CD4-positive, alpha-beta T cell (primary cell): Measurements from ENCODE around the gene STAMBPL1. TPM values are rescaled to one million over a fixed set of nuclear protein-coding genes. Genes with fewer than 3 reads are reported as not detected.
"Not testable (repeated sequence)": the region's sequence is repeated elsewhere in the genome, so short reads cannot be mapped to it uniquely, and the experiment has no call there.

ENCODE experiments used
- ATAC-seq: fragments of 200-7000 bp; cut with Tn5 transposase; one replicate; pipeline ENCODE4 v1.10.0; 2022; ENCODE audit warnings: mild to moderate bottlenecking; ENCODE audit not compliant: poor library complexity
- CTCF ChIA-PET: fragments of 350-600 bp; sonication (Branson Sonifier 250); formaldehyde crosslinking; loops from one replicate; lab custom pipeline; 2021; ENCODE audit warnings: antibody characterized with exemption, inconsistent platforms; lab: Charles Lee
- POLR2A ChIA-PET: fragments of 350-600 bp; sonication (Branson Sonifier 250); formaldehyde crosslinking; loops from one replicate; lab custom pipeline; 2021; ENCODE audit warnings: antibody characterized with exemption, inconsistent platforms; lab: Charles Lee
- DNase-seq, 14 experiments: peaks; one replicate each; pipeline ENCODE4 v3.0.0-alpha.2; 2013 to 2020; ENCODE audit warnings: mixed read lengths in 2 of 14
- H3K27ac ChIP-seq, 2 donors: one replicate each; pipeline versions ENCODE4 v1.5.1 to v1.7.0; 2013; ENCODE audit warnings: low read length in 2 of 2, low read depth in 1 of 2, mild to moderate bottlenecking in 1 of 2
- H3K27me3 ChIP-seq, 2 experiments: 1 replicate in 1 of 2; 2 replicates in 1 of 2; pipeline versions ENCODE4 v1.6.1 to v1.7.0; 2013; ENCODE audit warnings: low read length in 2 of 2, control low read depth in 1 of 2, mild to moderate bottlenecking in 1 of 2, moderate library complexity in 1 of 2; ENCODE audit not compliant: insufficient read depth in 2 of 2, control insufficient read depth in 1 of 2
- H3K36me3 ChIP-seq: one replicate; pipeline ENCODE4 v1.6.1; 2013; ENCODE audit warnings: low read length, control low read depth; ENCODE audit not compliant: insufficient read depth
- H3K4me1 ChIP-seq: one replicate; pipeline ENCODE4 v1.6.1; 2013; ENCODE audit warnings: low read length, control low read depth; ENCODE audit not compliant: insufficient read depth
- H3K4me3 ChIP-seq: one replicate; pipeline ENCODE4 v1.5.1; 2013; ENCODE audit warnings: mild to moderate bottlenecking, low read length, moderate library complexity
- H3K9me3 ChIP-seq, 2 experiments: 1 replicate in 1 of 2; 2 replicates in 1 of 2; pipeline versions ENCODE4 v1.6.1 to v1.7.0; 2013; ENCODE audit warnings: low read length in 2 of 2, mild to moderate bottlenecking in 2 of 2, control low read depth in 1 of 2, moderate library complexity in 1 of 2; ENCODE audit not compliant: control insufficient read depth in 1 of 2, insufficient read depth in 1 of 2
- H3K27ac Mint-ChIP-seq: one replicate; pipeline ENCODE4 v1.8.0; 2020; ENCODE audit warnings: mixed read lengths
- H3K27me3 Mint-ChIP-seq: one replicate; pipeline ENCODE4 v1.8.0; 2021; ENCODE audit warnings: mixed read lengths
- H3K36me3 Mint-ChIP-seq: one replicate; pipeline ENCODE4 v1.8.0; 2021; ENCODE audit warnings: low read depth, mixed read lengths
- H3K4me1 Mint-ChIP-seq: one replicate; pipeline ENCODE4 v1.8.0; 2021; ENCODE audit warnings: low read depth, mixed read lengths
- H3K4me3 Mint-ChIP-seq: one replicate; pipeline ENCODE4 v1.8.0; 2020; ENCODE audit warnings: mild to moderate bottlenecking, mixed read lengths
- H3K9me3 Mint-ChIP-seq: one replicate; pipeline ENCODE4 v1.8.0; 2020; ENCODE audit warnings: mixed read lengths
- CTCF ChIP-seq: fragments of 200-600 bp; IDR thresholded peaks from one replicate; pipeline ENCODE4 v1.8.0; 2022; ENCODE audit warnings: antibody characterized with exemption, mild to moderate bottlenecking
- intact Hi-C, 2 experiments: fragments of 100-400 bp; cut with DNase I in 1 of 2; cut with micrococcal nuclease in 1 of 2; formaldehyde crosslinking; loops; one replicate each; pipeline versions ENCODE4 v1.15.1 to v1.9.0; 2023 to 2025; cut with DNase I, micrococcal nuclease
- total RNA-seq, 174 experiments: library from RNA in 2 of 174; stranded (reverse) in 2 of 174; gene quantifications; one replicate each; pipeline ENCODE4 v1.2.3 and lab custom pipeline; 2021 to 2026

STAMBPL1 gene
- total RNA-seq, 2 experiments from 2014 or later, result 23.7 to 26.7 TPM

DNA sequence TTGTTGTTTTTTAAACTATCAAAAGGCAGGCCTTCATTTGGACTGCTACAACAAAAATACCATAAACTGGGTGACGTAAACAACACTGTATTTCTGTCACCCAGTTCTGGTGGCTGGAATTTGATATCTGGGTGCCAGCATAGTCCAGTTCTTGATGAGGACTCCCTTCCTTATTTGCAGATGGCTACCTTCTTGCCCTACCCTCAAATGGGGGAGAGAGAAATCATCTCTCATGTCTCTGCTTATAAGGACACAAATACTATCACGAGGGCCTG is 47.3 kb downstream of the STAMBPL1 start:
- Histone ChIP-seq H3K9me3 (no peaks in the 10 kb centered on the region), H3K4me3 (no peak overlapping the region), H3K36me3 (peaks cover 36% of the 10 kb centered on the region), H3K4me1 (no peaks in the 10 kb centered on the region), H3K27me3 (no peaks in the 10 kb centered on the region), H3K27ac (no peak overlapping the region)
- ChIA-PET CTCF (no interaction called here), POLR2A (no interaction called here)
- ATAC-seq (no peak), DNase-seq (no peak)
- TF ChIP-seq CTCF, result no peak
- no peaks in the 10 kb centered on the region for H3K9me3 Mint-ChIP-seq
- intact Hi-C loops, result loop anchor here in 1 of 2 experiments (5.0 kb wide), 1 partner anchor 240 kb away; no protein-coding TSS in a partner anchor
- peaks cover under 1% of the 10 kb centered on the region for H3K4me1 Mint-ChIP-seq
- no peaks in the 10 kb centered on the region for H3K27me3 Mint-ChIP-seq
- H3K4me3 Mint-ChIP-seq, result no peak overlapping the region
- no peak overlapping the region for H3K27ac Mint-ChIP-seq
- H3K36me3 Mint-ChIP-seq, result peaks cover 53% of the 10 kb centered on the region

DNA sequence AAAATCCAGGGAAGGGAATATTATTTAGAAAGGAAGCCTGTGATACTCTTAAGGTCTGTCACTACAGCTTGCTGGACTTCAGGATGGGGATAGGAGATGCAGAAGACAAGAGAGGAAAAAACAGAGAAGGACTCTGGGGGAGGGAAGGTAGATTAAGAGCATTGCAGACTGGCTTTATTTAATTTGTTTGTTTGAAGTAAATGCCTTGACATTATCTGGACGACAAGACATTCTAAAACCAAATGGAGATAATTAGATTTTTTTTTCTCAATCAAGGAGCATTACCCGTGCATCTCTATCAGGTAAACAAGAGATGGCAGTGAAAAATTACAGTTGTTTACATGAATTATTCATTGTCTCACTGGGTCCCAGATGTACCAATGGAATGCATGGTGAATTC is 48.2 kb downstream of the STAMBPL1 start:
- Mint-ChIP-seq H3K27ac (no peak overlapping the region), H3K4me3 (no peak overlapping the region), H3K36me3 (peaks cover 51% of the 10 kb centered on the region), H3K27me3 (no peaks in the 10 kb centered on the region), H3K4me1 (peaks cover 6% of the 10 kb centered on the region), H3K9me3 (no peaks in the 10 kb centered on the region)
- ATAC-seq (no peak), DNase-seq (no peak)
- no peak overlapping the region for H3K4me3 ChIP-seq
- ChIA-PET POLR2A (no interaction called here), CTCF (no interaction called here)
- intact Hi-C loops, result loop anchor here in 1 of 2 experiments (5.0 kb wide), 1 partner anchor 241 kb away; no protein-coding TSS in a partner anchor
- H3K27me3 ChIP-seq, result no peaks in the 10 kb centered on the region
- H3K4me1 ChIP-seq, result no peaks in the 10 kb centered on the region
- H3K36me3 ChIP-seq, result peaks cover 34% of the 10 kb centered on the region
- no peaks in the 10 kb centered on the region for H3K9me3 ChIP-seq
- no peak overlapping the region for H3K27ac ChIP-seq
- no peak for TF ChIP-seq CTCF

DNA sequence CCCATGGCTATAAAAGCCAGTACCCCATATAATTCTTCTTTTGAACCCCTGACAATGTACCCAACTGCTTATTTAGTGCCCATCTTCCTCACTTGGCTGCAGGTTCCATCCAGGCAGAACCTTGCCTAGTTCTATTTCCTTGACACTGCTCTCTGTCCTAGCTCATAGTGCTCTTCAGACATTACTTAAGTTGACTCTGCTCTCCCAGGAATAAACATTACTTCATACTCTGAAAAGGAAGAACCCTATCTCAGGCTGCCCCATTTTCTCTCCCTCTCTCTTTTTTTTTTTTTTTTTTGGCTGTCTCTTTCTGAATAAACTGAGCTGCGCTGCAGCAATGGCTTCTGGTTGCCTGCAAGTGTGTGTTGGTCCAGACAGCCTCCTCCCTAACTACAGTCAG is 51.5 kb downstream of the STAMBPL1 start:
- no peaks in the 10 kb centered on the region for H3K9me3 ChIP-seq
- H3K36me3 ChIP-seq, result peaks cover 11% of the 10 kb centered on the region
- ChIA-PET CTCF (interaction anchor here (0.7 to 6.6 kb wide), 3 partner anchors 59 to 119 kb away, joined by 3 to 85 read pairs (median 7); partner anchors contain the start of gene FAS), POLR2A (interaction anchor here (1.1 kb wide), 1 partner anchor 23 kb away, joined by 3 read pairs; no protein-coding TSS in a partner anchor)
- no peak overlapping the region for H3K4me3 ChIP-seq
- peaks cover 18% of the 10 kb centered on the region for H3K4me1 Mint-ChIP-seq
- no peak overlapping the region for H3K27ac Mint-ChIP-seq
- H3K4me3 Mint-ChIP-seq, result no peak overlapping the region
- no peaks in the 10 kb centered on the region for H3K9me3 Mint-ChIP-seq
- ATAC-seq (no peak), DNase-seq (no peak)
- no peak for TF ChIP-seq CTCF
- H3K27me3 ChIP-seq, result no peaks in the 10 kb centered on the region
- no peaks in the 10 kb centered on the region for H3K27me3 Mint-ChIP-seq
- intact Hi-C loops, result loop anchor here in 1 of 2 experiments (1.0 to 10.0 kb wide), 3 partner anchors 95 to 633 kb away; no protein-coding TSS in a partner anchor
- no peak overlapping the region for H3K27ac ChIP-seq
- peaks cover 22% of the 10 kb centered on the region for H3K36me3 Mint-ChIP-seq
- peaks cover 11% of the 10 kb centered on the region for H3K4me1 ChIP-seq

DNA sequence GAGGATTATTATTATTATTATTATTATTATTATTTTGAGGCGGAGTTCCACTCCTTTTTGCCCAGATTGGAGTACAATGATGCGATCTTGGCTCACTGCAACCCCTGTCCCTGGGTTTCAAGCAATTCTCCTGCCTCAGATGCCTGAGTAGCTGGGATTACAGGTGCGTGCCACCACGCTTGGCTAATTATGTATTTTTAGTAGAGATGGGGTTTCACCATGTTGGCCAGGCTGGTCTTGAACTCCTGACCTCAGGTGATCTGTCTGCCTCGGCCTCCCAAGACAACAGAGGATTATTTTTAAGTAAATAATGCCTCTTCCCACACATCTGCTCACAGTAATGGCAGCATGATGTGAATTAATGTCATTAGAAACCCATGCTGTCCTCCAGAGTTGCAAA is 52.0 kb downstream of the STAMBPL1 start:
- intact Hi-C loops, result loop anchor here (1.0 to 10.0 kb wide), 5 partner anchors 97 to 633 kb away; no protein-coding TSS in a partner anchor
- Mint-ChIP-seq H3K4me1 (peaks cover 21% of the 10 kb centered on the region), H3K36me3 (peaks cover 17% of the 10 kb centered on the region)
- H3K4me1 ChIP-seq, result peaks cover 11% of the 10 kb centered on the region
- H3K27ac Mint-ChIP-seq, H3K27me3 ChIP-seq, DNase-seq, H3K4me3 ChIP-seq, H3K27ac ChIP-seq, ATAC-seq, H3K4me3 Mint-ChIP-seq, H3K9me3 ChIP-seq, H3K9me3 Mint-ChIP-seq, H3K27me3 Mint-ChIP-seq, H3K36me3 ChIP-seq: not testable (repeated sequence)
- ChIA-PET POLR2A (interaction anchor here (1.1 to 3.9 kb wide), 4 partner anchors 24 to 96 kb away, joined by 3 to 22 read pairs (median 6); partner anchors contain the start of gene STAMBPL1), CTCF (interaction anchor here (0.5 to 6.6 kb wide), 16 partner anchors 11 to 319 kb away, joined by 3 to 85 read pairs (median 4); partner anchors contain the start of genes FAS and LIPA)
